HG03280 (cell line): ENCODE data around the gene SCAF4.
A peak's percentile ranks its signal among the peaks of the same experiment; 100 is the strongest.
"Not testable (repeated sequence)": the region's sequence is repeated elsewhere in the genome, so short reads cannot be mapped to it uniquely, and the experiment has no call there.

Experiments
- ATAC-seq: cut with Tn5 transposase; IDR thresholded peaks from one replicate; pipeline ENCODE4 v1.9.1; 2021; ENCODE audit warnings: mild to moderate bottlenecking, moderate library complexity; ENCODE audit not compliant: unreplicated experiment

The SCAF4 gene, protein sequence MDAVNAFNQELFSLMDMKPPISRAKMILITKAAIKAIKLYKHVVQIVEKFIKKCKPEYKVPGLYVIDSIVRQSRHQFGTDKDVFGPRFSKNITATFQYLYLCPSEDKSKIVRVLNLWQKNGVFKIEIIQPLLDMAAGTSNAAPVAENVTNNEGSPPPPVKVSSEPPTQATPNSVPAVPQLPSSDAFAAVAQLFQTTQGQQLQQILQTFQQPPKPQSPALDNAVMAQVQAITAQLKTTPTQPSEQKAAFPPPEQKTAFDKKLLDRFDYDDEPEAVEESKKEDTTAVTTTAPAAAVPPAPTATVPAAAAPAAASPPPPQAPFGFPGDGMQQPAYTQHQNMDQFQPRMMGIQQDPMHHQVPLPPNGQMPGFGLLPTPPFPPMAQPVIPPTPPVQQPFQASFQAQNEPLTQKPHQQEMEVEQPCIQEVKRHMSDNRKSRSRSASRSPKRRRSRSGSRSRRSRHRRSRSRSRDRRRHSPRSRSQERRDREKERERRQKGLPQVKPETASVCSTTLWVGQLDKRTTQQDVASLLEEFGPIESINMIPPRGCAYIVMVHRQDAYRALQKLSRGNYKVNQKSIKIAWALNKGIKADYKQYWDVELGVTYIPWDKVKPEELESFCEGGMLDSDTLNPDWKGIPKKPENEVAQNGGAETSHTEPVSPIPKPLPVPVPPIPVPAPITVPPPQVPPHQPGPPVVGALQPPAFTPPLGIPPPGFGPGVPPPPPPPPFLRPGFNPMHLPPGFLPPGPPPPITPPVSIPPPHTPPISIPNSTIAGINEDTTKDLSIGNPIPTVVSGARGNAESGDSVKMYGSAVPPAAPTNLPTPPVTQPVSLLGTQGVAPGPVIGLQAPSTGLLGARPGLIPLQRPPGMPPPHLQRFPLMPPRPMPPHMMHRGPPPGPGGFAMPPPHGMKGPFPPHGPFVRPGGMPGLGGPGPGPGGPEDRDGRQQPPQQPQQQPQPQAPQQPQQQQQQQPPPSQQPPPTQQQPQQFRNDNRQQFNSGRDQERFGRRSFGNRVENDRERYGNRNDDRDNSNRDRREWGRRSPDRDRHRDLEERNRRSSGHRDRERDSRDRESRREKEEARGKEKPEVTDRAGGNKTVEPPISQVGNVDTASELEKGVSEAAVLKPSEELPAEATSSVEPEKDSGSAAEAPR

DNA sequence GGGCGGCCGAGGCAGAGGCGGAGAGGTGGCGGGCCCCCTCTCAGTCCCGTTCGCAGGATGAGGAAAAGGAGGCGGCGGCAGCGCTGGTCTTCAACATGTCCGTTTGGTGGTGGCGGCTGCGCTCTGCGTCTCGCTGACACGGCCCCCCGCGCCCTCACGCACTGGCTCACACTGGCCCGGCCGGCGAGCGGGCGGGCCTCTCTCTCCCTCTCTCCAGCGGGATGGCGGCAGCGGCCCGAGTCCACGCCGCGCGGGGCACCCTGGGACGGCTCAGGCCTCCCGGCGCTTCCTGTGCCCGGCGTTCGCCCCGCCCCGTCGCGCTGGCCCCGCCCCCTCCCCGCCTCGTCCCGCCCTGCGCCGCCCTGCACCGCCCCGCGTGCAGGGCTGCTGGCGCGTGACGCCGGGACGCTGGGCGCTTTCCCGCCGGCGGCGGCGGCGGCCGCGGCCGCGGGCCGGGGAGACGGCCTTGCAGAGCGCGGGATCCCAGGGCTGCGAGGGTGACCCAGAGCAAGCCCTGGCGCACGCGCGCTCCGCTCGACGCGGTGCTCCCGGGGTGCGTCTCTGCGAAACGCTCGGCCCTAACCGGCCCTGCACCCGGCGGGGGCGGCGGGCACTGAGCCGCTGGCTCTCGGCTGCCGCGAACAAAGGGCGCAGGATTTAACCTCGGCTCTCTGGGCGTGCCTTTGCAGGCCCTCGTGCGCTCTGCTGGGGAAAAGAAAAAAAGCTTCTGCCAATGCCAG lies at the start of gene SCAF4:
Gene SCAF4, minus strand, starts transcription at position 262 of the 740 bp plus-strand sequence. CDS start 426 bp downstream, outside the sequence.
- peak; percentile 83 for ATAC-seq

DNA sequence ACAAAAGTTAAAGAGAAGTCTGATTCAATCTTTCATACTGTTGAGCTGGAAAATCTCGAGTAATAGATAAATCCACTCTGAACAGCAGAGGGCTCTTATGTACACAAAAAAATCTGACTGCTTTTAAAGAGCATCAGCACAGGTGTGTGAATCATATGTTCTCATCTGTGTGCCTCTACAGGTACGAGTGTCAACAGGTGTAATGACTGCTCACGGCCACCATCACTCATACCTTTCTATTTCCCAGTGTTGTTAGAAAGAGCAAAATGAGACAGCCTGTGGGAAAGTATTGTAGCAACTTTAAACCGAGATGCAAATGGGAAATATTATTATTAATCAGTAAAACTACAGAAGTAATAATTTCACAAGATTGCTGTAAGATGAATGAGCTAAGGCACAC lies 49.0 kb upstream of the SCAF4 start:
- no peak for ATAC-seq

DNA sequence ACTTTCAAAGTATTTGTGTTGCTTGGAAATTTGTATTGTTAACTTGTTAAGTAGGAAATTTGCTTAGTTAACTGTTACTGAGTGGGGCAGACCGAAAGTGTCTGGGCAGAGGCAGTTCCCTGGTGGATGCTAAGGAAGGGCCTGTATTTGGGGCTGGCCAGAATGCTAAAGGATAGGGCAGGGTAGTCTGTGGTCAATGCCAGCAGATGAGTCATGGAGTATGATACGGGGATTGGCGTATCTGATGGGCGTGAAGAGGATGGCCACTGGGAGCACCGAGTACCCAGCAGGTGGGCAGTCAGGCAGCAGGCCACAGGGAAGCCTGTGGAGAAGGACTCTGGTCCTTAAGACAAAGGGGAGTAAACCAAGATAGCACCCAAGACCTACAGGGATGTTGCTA lies 46.6 kb upstream of the SCAF4 start:
- no peak for ATAC-seq

DNA sequence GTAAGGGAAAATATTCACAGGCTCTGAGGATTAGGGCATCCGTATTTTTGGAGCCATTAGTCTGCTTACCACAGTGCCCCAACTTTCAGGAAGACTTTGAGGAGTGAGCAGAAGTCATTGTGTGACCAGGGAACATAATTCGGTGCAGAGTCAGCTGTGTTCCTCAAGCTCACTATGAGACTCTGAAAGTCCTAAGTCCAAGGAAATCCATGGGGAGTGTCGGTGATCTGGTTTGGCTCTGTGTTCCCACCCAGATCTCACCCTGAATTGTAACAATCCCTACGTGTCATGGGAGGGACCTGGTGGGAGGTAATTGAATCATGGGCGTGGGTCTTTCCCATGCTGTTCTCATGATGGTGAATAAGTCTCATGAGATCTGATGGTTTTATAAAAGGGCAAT lies 45.9 kb upstream of the SCAF4 start:
- no peak for ATAC-seq

DNA sequence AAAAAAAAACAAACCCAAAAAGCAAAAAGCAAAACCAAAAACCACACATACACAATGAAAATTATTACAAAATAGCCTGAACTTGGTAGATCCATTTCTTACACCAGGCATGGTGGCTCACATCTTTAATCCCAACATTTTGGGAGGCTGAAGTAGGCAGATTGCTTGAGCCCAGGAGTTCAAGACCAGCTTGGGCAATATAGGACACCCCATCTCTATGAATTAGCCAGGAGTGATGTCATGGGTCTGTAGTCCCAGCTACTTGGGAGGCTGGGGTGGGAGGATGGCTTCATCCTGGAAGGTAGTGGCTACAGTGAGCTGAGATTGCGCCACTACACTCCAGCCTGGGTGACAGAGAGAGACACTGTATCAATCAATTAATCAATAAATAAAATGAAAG lies 42.1 kb upstream of the SCAF4 start:
- no peak for ATAC-seq

DNA sequence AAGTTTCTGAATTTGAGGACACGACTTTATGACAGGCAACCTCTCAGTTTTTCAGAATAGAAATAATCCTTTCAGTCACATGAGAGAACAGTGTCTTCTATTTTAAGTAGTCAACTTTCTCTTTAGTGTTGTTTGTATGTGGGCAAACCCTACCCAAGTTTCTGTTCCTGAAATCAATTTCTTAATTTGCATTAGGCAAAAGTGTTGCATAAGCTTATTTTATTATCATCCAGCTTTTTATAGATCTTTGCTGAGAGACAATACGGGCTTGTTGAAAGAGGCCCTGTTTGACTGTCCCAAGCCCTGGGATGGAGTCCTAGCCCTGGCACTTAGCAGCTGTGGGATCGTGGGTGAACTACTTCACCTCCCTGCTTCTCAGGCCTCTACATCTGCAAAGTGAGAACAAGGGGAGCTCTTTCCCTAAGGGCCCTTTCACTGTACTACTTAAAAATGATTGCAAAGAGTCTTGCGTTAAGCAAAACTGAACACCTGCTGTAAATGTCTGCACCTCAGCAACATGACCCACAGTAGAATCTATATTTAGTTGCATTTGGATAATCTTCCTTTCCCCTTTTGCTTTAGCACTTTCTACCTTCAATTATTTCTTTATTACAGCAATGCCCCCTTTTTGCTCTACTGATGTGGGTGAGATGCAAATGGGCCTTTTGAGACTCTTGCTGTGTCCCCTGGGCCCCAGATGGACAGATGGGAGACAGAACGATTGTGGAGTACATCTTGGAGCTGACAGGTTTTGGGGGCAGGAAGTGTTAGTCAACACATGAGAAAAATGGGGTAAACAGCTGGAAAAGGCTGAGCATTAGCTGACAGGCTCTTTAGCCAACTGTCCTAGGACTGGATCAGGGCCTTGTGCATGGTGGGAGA lies 41.0 kb upstream of the SCAF4 start:
- peak; percentile 84 for ATAC-seq

DNA sequence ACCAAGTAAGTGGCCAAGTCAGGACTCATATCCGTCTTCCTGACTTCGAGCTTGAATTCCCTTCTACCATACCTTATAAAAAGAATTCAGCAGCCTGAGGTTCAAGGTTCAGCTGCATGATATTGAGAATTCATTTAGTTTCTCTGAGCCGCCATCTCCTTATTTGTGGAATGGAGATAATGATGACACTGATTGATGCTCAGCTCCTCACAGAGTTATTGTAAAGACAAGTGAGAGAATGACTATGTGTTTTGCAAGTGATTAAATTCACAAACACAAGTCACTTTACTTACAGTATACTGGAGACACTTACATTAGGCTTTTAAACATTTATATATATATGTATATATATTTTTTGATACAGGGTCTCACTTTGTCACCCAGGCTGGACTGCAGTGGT lies 39.8 kb upstream of the SCAF4 start:
- ATAC-seq, result no peak

DNA sequence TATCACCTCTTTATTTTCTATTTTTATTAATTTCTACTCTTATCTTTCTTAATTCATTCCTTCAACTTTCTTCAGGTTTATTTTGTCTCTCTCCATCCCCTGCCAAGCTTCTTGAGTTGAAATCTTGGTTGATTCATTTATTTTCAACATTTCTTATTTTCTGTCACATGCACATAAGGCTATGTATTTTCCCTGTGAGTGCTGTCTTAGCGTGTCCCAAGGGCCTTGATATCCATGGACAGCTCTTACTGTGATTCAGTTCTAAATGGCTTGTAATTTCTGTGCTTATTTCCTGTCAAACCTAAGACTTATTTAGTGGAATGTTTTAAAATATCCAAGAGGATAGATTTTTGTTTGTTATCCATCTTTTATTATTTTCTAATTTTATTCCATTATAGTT lies 36.8 kb upstream of the SCAF4 start:
- no peak for ATAC-seq

DNA sequence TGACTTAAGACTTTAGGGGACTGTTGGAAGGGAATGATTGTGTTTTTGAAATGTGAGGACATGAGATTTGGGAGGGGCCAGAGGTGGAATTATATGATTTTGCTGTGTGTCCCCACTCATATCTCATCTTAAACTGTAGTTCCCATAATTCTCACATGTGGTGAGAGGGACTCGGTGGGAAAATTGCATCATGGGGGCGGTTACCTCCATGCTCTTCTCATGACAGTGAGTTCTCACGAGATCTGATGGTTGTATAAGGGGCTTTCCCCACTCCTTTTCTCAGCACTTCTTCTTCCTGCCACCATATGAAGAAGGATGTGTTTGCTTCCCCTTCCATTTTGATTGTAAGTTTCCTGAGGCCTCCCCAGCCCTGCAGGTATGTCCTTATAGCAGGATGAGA lies 35.0 kb upstream of the SCAF4 start:
- no peak for ATAC-seq

DNA sequence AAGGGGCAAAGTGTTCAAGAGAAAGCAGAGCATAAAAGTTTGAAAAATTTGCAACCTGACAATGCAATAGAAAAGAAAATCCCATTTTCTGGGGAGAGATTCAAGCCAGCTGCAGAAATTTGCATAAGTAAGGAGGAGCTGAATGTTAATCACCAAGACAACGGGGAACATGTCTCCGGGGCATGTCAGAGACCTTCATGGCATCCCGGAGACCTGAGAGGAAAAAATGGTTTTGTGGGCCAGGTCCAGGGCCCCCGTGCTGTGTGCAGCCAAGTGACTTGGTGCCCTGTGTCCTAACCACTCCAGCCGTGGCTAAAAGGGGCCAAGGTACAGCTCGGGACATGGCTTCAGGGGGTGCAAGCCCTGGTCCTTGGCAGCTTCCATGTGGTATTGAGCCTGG lies 33.9 kb upstream of the SCAF4 start:
- ATAC-seq, result not testable (repeated sequence)

DNA sequence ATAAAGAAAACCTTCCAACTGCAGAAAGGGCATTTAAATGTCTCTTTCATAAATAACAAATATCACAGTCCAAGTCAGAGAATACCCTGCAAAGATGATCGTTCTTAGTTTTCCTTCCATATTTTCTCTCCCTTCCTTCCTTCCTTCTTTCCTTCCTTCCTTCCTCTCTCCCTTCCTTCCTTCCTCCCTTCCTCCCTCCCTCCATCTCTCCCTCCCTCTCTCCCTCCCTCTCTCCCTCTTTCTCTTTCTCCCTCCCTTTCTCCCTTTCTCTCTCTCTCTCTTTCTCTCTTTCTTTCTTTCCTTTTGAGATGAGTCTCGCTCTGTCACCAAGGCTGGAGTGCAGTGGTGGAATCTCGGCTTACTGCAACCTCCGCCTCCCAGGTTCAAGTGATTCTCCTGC lies 29.0 kb upstream of the SCAF4 start:
- no peak for ATAC-seq

DNA sequence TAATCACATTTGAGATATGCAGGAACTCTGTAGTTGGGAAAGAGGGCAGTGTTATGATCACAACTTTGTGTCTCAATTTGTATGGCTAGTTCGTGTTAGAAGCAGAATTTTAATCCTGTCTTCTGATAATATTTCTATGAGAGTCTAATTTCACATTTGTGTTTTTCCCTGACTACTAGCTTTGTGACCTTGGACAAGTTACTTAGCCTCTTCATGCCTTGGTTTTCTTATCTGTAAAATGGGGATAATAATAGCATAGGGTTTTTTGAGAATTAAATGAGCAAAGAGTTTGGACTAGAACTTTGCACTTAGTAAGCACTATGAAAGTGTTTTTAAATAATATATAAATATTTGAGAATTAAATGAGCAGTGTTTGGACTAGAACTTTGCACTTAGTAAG lies 24.9 kb upstream of the SCAF4 start:
- no peak for ATAC-seq

DNA sequence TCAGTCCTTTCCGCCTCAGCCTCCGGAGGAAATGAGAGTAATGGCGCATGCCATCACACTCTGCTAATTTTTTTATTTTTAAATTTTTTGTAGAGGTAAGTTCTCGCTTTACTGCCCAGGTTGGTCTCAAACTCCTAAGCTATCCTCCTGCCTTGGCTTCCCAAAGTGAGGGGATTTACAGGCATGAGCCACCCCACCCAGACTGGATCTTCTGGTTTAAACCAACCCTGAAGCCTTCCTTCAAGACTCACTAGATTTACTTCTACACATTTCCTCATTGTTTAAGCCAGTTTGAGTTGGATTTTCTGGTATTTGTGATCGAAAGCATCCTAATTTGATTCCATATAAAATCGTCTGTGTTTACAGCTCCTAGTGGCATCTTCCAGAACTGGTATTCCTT lies 23.1 kb upstream of the SCAF4 start:
- ATAC-seq, result no peak

DNA sequence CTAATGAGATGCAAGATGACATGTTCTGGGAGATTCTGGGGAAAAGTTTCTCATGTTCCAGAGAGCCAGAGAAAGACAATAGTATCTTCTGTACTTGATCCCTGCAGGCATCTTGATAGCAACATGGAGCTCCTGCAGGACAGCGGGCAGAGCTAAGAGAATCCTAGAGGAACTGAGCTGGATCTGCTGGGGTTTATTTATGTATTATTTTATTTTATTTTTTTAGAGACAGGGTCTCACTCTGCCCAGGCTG lies 22.7 kb upstream of the SCAF4 start:
- ATAC-seq, result no peak

DNA sequence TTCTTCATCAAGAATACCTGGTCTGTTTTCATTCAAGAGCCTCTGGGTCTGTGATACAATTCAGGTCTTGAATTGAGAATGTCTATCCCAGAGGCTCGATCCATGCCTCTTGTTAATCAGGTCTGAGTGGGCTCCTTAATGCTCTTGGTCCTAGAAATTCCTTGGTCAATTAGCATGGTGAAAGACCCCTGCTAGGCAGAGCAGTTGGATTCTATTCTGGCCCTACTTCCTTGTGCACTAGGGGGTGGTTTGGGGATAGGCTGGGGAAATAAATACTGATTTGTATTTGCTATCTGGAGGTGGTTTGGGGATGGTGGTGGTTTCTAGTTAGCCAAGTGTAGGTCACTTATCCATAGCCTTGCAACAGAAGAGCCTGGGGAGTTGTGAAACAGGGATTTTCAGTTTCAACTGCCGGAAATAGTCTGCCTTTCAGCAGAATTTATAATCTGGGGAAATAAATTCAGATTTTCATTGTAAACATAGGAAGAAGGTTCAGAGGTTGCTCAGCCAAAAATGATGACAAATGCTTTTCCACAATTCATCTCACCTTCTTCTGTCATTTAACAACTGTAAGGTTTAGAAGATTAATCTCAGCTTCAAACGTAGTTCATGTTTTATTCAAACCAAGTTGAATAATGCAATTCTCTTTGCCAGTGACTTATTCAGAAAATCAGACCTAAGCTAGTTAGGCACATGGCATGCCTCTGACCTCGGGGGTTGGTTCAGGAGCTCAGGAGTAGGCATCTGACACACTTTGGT lies 22.2 kb upstream of the SCAF4 start:
- ATAC-seq, result no peak

DNA sequence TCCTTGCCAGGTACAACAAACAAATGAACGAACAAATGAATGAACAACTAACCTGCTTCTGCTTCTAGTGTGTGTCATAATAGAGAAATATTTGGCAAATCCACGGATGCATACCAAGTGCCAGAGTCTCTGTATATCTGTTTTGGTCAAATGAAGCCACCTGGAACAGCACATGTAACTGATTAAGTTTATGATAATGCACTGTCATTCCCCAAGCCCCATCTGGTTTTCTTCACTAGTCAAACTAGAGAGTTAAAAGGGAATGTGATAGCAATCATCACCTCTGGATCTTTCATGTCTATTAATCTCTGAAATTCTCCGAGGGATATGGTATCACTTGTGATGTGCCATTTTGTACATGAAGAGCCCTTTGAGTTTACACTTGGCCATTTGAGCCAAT lies 21.0 kb upstream of the SCAF4 start:
- no peak for ATAC-seq

DNA sequence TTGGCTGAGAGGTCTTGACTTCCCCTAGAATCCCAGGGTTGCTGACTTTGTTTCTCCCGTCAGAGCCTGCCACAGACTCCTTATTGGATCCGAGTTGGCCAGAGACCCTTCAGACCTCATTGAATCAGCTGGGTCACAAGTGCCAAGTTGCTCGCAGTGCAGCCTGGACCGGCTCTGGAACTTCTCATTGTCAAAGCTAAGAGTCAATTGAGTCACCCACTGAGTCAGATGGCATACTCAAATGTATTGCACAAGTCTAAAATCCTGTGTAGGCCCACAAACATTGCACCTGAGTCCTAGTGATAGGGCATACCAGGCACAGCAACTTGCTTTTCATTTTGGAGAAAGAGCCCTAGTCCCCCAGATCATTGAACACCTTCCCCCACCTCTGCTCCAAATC lies 20.4 kb upstream of the SCAF4 start:
- ATAC-seq, result no peak

DNA sequence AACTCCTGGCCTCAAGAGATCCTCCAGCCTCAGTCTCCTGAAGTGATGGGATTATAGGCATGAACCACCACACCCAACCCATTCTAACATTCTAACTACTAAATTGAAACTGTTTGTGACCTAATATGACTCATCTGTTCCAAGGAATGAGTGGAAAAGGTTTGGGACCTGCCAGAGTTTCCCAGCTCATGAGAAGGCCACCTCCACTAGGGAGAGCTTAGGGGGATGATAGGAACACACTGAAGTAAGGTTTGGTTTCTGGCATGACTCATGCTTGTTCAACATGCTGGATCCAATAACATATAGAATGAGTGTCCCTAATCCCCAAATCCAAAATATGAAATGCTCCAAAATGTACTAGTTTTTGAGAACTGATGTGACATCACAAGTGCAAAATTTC lies 18.9 kb upstream of the SCAF4 start:
- no peak for ATAC-seq

DNA sequence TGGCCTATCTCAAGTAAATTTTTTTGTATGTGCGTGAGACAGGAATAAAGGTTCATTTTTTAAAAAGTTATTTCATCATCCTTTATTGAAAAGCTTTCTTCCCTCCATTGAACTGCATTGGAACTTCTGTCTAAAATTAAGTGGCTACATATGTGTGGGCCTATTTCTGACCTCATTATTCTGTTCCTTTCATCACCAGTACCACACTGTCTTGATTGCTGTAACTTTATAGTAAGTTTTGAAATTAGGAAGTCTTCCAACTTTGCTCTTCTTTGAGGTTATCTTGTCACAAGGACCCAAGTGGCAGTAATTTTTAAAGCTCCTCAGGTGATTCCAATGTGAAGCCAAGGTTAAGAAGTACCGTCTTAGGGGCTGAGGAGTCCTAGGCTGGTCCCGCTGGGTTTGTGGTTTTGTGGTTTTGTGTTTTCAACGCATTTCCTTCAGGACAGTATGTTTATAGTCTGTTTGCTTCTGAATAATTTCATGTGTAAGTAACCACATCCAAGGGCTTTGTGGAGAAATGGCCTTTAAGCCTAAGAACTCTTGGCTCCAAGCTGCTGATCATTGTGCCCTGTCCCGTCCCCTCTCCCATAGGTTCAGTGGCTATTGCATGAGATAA lies 12.4 kb upstream of the SCAF4 start:
- no peak for ATAC-seq
